Measurements from ENCODE around the gene CALM1.

Gene CALM1

GRCh38 chr14:90412058-90412457 lies 15.2 kb downstream of the CALM1 start:
- no peak for DNase-seq

GRCh38 chr14:90416720-90417119 lies 19.9 kb downstream of the CALM1 start:
- no peak for DNase-seq

- no peak for DNase-seq
Observed at GRCh38 chr14:90418053-90418452, 21.2 kb downstream of the CALM1 start.

GRCh38 chr14:90419200-90419599 lies 22.4 kb downstream of the CALM1 start:
- DNase-seq, result peak; percentile 99

GRCh38 chr14:90421001-90421631 lies 24.3 kb downstream of the CALM1 start:
- no peak for DNase-seq

GRCh38 chr14:90421632-90422020 lies 24.8 kb downstream of the CALM1 start:
- DNase-seq, result no peak

- no peak for DNase-seq
Observed at GRCh38 chr14:90423166-90423565, 26.3 kb downstream of the CALM1 start.

- DNase-seq, result no peak
Observed at GRCh38 chr14:90424075-90424474, 27.2 kb downstream of the CALM1 start.

GRCh38 chr14:90424686-90425372 lies 28.0 kb downstream of the CALM1 start:
- no peak for DNase-seq

- DNase-seq, result no peak
Observed at GRCh38 chr14:90425373-90425879, 28.6 kb downstream of the CALM1 start.

- no peak for DNase-seq
Observed at GRCh38 chr14:90426031-90426540, 29.3 kb downstream of the CALM1 start.

GRCh38 chr14:90426663-90427062 lies 29.8 kb downstream of the CALM1 start:
- peak; percentile 56 for DNase-seq

- DNase-seq, result no peak
Observed at GRCh38 chr14:90427848-90428426, 31.1 kb downstream of the CALM1 start.

- no peak for DNase-seq
Observed at GRCh38 chr14:90428676-90429075, 31.8 kb downstream of the CALM1 start.

- no peak for DNase-seq
Observed at GRCh38 chr14:90429236-90429635, 32.4 kb downstream of the CALM1 start.

- DNase-seq, result no peak
Observed at GRCh38 chr14:90429754-90430153, 32.9 kb downstream of the CALM1 start.

GRCh38 chr14:90434370-90435020 lies 37.7 kb downstream of the CALM1 start:
- no peak for DNase-seq

GRCh38 chr14:90438841-90439240 lies 42.0 kb downstream of the CALM1 start:
- no peak for DNase-seq

GRCh38 chr14:90440021-90440451 lies 43.2 kb downstream of the CALM1 start:
- DNase-seq, result no peak

- no peak for DNase-seq
Observed at GRCh38 chr14:90440592-90440991, 43.8 kb downstream of the CALM1 start.

- DNase-seq, result no peak
Observed at GRCh38 chr14:90442388-90442787, 45.6 kb downstream of the CALM1 start.

- DNase-seq, result no peak
Observed at GRCh38 chr14:90443161-90444076, 46.6 kb downstream of the CALM1 start.
